ENCODE measurements around the gene MPRIP.

DNA sequence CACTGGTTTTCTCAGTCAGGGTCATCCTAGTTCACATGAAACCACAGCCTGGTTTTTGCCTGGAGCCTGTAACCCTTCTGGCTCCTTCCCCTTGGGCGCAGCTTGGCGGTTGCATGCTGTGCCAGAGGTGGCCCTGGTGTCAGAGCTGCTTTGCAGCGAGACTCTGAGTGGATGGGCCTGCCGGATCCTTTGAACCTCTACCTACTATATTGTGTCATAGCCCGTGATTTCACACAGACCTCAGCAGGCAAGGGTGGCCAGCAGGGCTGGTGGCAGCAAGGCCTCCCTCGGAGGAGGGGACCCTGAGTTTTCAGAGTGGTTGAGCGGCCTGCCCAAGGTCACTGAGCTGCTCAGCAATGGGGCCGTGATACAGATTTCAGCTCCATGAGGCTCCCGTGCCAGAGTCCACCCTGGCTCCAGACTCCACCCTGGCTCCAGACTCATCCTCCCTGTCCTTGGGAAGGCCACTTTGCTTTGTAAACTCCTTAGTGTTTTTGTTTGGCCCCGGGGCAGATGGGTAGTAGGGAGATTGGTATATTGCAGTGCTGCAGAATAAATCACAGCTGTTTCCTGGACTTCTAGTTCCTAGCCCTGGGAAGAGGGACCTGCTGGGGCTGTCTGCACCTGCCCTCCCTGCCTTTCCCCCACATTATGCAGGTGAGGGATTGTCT is 9.7 kb downstream of the MPRIP start:
- TF ChIP-seq SIN3A (IDR thresholded peaks at IDR 0.05; ENCODE audit: borderline replicate concordance, insufficient read depth, low read length) (no peak), TAF1 (IDR thresholded peaks at IDR 0.05; ENCODE audit: borderline replicate concordance, insufficient read depth, low read length) (no peak)
